ACHN (cell line): ENCODE results near the gene DIP2A.
A peak's percentile ranks its signal among the peaks of the same experiment; 100 is the strongest.

ENCODE experiments used
- DNase-seq: peaks from one replicate; pipeline ENCODE4 v3.0.0-alpha.2; 2015
- in situ Hi-C: cut with HindIII; loops from 2 replicates; pipeline ENCODE4 v1.10.0; 2017; ENCODE audit warnings: low sequenced_read_pairs, low pct_ligation_motif_present, low pct_unique_long_range_greater_than_20kb

Gene DIP2A

DNA sequence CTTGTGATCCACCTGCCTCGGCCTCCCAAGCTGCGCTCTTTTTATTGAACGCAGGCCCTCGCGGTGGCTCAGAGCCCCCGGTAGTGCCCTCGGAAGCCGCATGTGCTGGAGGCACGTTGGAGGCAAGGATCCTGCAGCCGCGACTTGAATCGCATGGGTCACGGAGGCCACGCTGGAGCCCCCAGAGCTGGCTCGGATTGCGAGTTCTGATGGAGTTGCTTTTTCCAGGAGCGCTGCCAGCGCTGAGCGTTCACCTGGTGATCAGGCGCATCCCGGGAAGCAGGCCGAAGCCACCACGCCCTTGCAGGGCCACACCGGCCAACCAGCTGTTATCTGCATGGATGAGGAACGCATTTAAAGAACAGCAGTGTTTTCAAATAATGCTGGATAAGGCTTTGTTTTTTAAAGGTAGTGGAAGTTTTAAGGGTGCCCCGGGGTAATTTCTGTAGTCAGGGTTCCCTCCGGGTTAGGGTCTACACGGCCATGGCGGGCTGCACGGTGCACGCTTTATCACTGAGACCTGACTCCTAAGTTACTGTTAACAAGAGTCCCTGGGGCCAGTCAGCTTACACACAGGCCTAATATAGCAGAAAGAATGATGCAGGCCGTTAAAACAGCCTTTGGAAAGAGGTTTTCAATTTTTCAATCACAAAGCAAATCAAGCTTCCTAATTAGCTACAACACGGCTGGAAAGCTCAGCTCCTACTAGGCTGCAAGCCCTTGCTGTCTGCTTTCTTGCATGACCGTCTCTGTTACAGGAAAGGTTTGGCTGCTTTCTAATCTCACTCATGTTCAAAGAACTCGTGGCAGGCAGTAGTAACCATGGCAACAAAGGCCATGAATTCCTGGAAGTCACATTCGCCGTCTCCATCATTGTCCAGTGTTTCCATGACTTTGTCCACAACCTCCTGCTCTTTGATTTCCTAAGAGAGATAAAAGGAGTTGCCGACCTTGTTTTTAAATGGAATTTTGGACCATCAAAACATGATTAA is 140.2 kb downstream of the DIP2A start:
- DNase-seq, result peak; percentile 64
- in situ Hi-C loops, result no loop called here

DNA sequence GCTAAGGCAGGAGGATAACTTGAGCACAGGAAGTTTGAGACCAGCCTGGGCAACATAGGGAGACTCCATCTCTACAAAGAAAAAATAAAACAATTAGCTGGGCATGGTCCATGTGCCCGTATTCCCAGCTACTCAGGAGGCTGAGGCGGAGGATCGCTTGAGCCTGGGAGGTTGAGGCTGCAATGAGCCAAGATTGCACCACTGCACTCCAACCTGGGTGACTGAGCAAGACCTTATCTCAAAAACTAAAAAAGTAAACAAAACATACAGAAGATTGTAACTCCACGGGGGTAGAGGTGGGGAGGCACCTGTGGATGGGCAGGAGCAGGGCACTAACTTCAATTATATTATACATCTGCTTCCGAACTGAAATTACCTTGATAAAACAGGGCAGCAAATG is 141.6 kb downstream of the DIP2A start:
- no peak for DNase-seq
- in situ Hi-C loops, result no loop called here

DNA sequence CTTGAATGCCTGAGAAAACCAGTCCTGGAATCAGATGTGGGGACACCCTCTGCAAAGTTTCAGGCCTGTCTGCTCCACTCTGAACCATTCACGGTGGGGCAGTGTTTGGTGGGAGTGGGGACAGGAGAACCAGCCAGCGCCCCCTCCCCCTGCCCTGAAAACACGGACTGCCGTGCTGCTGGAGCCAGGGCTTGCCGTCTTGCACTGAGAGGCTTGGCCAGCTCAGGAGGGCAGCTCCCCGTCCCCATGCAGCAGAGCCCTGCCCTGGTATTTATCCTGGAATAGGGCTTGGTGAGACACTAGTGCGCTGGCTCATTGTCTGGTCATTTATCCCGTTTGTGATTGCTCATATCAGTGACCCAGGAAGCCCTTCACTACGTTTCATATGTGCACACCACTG is 142.3 kb downstream of the DIP2A start:
- in situ Hi-C loops, result no loop called here
- DNase-seq, result no peak

DNA sequence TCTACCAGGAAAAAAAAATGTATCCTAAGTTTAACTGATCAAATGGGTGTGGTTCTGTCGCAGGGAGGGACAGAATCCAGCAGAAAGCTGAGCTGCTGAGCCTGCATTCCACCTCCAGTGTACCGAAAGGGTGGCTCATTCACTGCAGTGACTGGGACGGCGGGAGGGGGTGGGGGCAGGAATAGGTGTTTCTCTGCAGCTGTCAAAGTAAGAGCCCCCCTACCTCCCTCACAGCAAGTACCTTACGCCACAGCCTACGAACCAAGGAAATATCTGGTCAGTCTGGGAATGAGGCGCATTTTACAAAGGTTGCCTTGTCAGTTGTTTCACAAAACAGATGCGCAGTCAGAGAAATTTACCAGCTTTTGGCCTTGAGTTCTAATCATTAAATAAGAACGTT is 144.5 kb downstream of the DIP2A start:
- in situ Hi-C loops, result no loop called here
- no peak for DNase-seq

DNA sequence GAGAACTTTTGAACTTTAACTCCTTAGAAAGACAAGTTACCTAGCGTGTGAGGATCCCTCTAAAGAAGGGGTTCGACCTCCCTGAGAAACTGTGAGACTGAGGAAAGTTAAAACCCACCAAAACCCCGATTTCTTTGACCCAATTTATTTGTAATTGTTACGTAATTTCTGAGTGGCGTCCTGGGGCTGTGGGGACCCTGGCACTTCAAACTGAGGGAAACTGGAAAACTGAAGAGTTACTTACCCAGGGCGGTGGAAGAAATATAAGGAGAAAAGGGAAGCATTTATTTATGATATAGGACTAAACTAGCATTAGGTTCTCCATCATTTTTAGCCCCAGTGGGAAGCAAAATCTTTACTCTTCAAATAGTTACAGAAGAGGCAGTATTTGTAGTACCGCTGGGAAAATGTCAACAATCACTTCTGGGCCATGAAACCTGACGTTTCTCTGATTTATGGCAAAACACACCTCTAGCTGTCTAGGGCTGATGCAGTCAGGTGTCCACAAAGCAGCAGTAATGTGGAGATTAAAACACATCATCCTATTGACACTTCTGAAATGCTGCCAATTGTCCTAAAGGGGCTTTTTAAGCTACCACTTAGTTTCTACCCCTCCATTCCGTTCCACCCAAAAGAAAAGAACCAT is 145.8 kb downstream of the DIP2A start:
- no peak for DNase-seq
- in situ Hi-C loops, result no loop called here

DNA sequence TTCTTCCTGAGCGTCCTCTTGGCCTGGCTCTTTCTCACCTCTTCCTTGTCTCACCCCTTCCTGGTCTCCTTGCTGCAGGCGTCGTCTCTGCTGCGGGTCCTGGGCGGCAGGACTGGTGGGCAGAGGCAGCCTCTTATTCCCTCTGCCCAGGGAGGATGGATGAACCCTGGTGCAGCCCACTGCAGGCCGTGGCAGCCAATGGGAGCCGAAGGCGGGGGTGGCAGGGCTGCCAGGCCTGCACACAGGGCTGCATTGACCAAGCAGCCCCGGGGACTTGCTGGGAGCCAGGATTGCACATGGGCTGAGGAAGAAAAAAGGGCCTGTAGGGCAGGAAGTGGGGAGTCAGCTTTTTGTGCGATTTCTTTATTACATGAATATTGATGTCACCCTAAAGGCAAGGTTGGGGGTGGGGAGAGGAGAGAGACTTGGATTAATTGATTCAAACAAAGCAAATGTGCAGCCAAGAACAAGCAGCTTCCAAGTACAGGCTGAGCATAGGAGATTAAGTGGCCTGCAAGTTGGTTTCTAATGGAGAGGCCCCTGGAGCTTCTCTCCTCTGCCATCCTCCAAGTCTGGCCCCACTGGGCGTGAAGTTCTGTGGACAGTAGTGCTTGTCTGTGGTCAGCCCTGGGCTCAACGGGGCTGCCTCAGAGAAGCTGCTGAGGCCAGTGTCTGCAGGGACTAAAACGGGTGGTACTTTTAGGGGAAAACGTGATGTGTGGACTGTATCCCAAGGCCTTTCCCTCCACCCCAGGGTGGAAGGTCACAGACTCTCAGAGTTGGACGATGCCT is 146.5 kb downstream of the DIP2A start, which contains the start of gene S100B:
S100B (minus strand) TSS at position 108 of the 792 bp plus-strand sequence. CDS start 2,667 bp downstream, outside the sequence.
- in situ Hi-C loops, result no loop called here
- no peak for DNase-seq

DNA sequence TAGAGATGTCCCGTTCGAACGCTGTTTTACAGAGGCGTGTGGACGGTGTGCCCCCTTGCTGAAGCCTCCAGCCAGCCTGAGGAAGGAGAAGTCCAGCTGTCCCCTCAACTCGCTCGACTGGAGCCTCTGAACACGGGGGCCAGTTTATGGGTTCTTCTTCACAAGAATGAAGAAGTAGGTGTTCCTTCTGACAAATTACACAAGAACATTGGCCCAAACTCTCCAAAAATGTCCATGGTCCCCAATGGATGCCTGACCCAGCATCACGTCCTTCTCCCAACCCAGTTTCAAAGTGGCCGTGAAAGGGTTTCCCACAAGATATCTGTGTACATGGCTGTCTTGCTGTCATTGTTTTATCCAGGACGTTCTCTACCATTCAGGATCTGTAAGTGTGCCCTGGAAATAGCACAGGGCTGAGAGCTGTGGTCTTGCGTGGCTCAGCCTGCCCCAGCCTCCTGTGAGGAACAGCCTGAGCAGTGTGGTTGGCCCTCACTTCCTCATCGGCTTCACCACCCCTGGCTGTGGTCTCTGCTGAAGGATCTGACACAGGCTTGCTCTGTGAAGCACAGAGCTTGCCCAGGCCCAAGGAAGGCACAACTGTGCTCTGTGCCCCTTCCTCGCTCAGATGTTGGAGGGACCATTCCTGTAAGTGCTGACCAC is 147.2 kb downstream of the DIP2A start:
- DNase-seq, result no peak
- in situ Hi-C loops, result no loop called here

DNA sequence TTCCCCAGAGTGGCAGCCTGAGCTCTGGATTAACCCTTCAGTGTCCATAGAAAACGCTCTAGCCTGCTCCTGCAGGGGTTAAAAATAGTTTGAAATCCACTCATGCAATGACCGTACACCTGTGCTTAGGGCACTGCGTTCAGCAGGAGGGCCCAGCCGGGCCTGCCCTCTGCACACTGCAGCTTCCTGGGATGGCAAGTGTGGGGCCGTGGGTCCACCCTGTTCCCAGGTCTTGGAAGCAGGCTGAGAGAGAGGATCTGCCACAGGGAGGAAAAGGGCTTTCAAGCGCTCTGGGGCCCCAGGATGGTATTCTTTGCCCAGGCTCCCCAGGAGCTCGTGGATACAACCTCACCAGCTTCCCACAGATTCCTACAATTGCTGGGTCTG is 147.7 kb downstream of the DIP2A start:
- in situ Hi-C loops, result no loop called here
- DNase-seq, result no peak

DNA sequence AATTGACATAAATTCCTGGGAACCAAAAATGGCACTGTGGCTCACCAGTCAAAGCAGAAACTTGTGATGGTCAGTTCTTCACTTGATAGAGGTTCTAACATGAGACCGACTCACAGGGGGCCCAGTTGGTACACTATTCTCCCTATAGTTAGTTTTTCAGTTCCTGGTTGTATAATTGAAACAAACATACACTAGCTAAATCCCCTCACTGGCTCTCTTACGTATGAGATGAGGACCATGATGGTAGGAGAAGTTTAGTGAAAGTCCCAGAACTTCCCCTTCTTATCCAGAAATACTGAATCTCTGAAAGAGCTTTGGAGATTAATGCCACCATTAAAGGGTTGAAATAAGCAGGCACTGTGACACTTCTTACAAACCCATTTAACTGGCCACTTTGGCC is 148.9 kb downstream of the DIP2A start:
- in situ Hi-C loops, result no loop called here

DNA sequence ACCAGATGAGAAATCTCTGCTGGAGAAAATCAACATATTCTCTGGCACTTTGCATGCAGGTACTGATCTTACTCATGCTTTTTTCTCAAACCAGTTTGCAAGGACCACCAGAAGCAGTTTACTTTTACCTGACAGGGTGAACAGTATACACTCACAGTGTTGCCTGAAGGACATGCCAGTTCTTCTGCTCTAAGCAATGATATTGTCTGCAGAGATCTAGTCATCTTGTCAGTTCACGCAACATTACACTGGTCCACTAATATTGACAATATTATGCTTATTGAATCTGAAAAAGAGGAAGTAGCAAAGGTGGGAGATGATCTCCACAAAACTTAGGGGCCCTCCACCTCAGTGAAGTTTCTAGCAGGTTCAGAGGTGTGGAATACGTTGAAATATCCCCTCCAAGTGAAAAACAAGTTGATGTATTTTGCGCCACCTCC is 150.0 kb downstream of the DIP2A start:
- in situ Hi-C loops, result no loop called here
- no peak for DNase-seq

More for the DNA sequence above, 148.9 kb downstream of the DIP2A start:
- DNase-seq, result no peak

DNA sequence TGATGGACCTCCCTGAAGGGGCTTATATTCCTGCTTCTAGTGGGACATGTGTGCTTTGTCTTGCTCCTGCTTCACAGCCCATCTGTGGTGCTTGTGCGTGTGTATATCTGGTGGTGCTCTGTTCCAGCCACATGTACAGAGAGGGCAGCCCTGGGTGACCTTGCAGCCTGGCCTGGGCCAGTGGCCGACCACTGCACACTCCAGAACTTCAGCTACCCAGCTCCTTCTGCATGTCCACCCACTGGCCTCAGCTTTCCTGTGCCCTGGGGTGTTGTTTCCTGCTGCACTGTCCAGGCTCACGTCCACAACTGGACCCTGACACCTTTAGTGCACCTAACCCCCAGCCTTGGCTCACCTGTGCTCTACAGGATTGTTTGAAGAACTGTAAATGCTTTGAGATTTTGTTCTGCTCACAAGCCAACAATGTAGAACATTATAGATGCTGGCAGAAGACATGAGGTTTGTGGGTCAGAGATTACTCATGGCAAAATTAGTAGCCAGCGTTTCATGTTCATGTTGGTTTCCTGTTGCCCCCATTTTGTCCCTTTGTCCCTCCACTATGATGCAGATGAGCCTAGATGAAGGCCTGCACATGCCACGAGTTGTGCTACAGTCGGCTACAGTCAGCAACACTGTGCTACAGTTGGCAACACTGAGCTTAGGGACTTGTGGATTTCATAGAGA is 151.5 kb downstream of the DIP2A start:
- in situ Hi-C loops, result no loop called here
- DNase-seq, result no peak

DNA sequence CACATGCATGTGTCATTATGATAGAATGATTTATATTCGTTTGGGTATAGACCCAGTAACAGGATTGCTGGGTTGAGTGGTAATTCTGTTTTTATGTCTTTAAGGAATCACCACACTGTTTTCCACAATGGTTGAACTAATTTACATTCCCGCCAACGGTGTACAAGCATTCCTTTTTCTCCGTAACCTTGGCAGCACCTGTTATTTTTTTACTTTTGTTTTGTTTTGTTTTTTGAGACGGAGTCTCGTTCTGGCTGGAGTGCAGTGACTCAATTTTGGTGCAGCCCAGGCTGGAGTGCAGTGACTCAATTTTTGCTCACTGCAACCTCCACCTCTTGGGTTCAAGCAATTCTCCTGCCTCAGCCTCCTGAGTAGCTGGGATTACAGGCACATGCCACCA is 154.7 kb downstream of the DIP2A start:
- no peak for DNase-seq
- in situ Hi-C loops, result no loop called here

DNA sequence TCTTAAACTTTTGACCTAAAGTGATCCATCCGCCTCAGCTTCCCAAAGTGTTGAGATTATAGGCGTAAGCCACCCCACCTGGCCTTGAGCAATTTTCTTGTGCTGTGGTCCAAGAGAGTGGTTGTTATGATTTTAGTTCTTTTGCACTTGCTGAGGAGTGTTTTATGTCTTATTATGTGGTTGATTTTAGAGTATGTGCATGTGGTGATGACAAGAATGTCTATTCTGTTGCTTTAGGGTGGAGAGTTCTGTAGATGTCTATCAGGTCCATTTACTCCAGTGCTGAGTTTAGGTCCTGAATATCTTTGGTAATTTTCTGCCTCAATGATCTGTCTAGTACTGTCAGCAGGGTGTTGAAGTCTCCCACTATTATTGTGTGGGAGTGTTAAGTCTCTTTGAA is 157.4 kb downstream of the DIP2A start:
- in situ Hi-C loops, result no loop called here
- DNase-seq, result no peak

DNA sequence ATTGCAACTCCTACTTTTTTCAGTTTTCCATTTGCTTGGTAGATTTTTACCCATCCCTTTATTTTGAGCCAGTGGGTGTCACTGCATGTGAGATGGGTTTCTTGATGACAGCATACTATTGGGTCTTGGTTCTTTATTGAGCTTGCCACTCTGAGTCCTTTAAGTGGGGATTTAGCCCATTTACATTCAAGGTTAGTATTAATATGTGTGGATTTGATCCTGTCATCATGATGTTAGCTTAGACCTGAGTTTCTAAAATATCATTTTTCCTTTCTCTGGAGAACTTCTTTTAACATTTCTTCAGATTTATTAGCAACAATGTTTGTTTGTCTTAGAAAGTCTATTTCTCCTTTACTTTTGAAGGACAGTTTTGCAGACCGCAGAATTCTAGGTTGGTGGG is 158.0 kb downstream of the DIP2A start:
- in situ Hi-C loops, result no loop called here
- no peak for DNase-seq

DNA sequence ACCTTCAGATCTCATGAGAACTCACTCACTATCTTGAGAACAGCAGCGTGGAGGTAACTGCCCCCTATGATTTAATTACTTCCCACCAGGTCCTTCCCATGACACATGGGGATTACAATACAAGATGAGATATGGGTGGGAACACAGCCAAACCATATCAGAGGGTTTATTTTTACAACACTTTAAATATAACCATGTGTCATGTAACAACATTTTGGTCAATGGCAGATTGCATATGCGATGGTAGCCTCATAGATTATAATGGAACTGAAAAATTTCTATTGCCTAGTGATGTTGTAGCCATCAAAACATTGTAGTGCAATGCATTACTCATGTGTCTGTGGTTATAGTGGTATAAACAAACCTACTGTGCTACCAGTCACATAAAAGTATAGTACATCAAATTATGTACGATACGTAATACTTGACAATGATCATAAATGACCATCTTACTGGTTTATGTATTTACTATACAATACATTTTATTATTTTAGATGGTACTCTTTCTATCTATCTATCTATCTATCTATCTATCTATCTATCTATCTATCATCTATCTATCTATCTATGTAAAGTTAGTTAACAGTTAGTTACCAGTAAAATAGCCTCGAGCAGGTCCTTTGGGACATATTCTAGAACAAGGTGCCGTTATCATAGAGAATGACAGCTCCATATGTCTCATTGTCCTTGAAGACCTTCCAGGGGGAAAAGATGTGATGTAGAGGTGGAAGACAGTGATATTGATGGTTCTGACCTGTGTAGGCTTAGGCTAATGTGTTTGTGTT is 158.8 kb downstream of the DIP2A start:
- in situ Hi-C loops, result no loop called here
- DNase-seq, result no peak

DNA sequence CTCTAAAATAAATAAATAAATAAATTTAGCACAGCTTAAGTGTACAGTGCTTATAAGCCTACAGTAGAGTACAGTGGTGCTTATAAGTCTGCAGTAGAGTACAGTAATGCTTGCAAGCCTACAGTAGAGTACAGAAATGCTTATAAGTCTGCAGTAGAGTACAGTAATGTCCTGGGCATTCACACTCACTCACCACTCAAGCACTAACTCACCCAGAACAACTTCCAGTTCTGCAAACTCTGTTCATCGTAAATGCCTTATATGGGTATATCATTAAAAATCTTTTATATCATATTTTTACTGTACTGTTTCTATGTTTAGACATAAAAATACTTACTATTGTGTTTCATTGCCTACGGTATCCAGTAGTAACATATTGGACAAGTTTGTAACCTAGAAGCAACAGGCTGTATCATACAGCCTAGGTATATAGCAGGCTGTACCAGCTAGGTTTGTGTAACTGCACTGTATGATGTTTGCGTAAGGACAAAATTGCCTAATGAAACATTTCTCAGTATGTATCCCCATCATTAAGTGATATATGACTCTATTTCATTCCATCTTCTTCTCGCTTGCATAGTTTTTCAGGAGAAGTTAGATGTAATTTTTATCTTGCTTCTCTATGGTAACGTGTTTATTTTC is 160.2 kb downstream of the DIP2A start:
- in situ Hi-C loops, result no loop called here
- no peak for DNase-seq
